Sigmoid colon (tissue), 3 donors: ENCODE results near the gene CCNC.

Source experiments
- POLR2A ChIP-seq, 2 donors: fragments of 450-650 bp; IDR thresholded peaks; one replicate each; pipeline ENCODE4 v1.6.1; 2016; ENCODE audit warnings: antibody characterized with exemption in 2 of 2, mild to moderate bottlenecking in 2 of 2, moderate library complexity in 2 of 2
- TF ChIP-seq, protein P1 (sequence below), 4 experiments: fragments of 450-650 bp in 3 of 4; fragments of 200-600 bp in 1 of 4; IDR thresholded peaks; one replicate each; pipeline ENCODE4 v1.5.1; 2016 to 2019; ENCODE audit warnings: antibody characterized with exemption in 4 of 4, mild to moderate bottlenecking in 3 of 4, moderate library complexity in 2 of 4

GRCh38 chr6:99545442-99545841, 23.0 kb downstream of the CCNC start:
- TF ChIP-seq, protein P1, sequence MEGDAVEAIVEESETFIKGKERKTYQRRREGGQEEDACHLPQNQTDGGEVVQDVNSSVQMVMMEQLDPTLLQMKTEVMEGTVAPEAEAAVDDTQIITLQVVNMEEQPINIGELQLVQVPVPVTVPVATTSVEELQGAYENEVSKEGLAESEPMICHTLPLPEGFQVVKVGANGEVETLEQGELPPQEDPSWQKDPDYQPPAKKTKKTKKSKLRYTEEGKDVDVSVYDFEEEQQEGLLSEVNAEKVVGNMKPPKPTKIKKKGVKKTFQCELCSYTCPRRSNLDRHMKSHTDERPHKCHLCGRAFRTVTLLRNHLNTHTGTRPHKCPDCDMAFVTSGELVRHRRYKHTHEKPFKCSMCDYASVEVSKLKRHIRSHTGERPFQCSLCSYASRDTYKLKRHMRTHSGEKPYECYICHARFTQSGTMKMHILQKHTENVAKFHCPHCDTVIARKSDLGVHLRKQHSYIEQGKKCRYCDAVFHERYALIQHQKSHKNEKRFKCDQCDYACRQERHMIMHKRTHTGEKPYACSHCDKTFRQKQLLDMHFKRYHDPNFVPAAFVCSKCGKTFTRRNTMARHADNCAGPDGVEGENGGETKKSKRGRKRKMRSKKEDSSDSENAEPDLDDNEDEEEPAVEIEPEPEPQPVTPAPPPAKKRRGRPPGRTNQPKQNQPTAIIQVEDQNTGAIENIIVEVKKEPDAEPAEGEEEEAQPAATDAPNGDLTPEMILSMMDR (IDR thresholded peaks at IDR 0.05), result no peak
- TF ChIP-seq POLR2A (IDR thresholded peaks at IDR 0.05), result no peak
